GM12801 (cell line): ENCODE data around the gene CPLX3.

Experiments
- CTCF ChIP-seq: IDR thresholded peaks from one replicate; pipeline ENCODE4 v1.5.1; 2011; ENCODE audit warnings: control low read depth; ENCODE audit not compliant: insufficient read length; ENCODE audit errors: extremely low read depth

Gene CPLX3

GRCh38 chr15:74794970-74795349, 31.5 kb upstream of the CPLX3 start:
- no peak for TF ChIP-seq CTCF

- TF ChIP-seq CTCF = no peak
Observed at GRCh38 chr15:74795966-74796625, 30.3 kb upstream of the CPLX3 start.

- no peak for TF ChIP-seq CTCF
Observed at GRCh38 chr15:74798388-74799254, 27.8 kb upstream of the CPLX3 start.

- TF ChIP-seq CTCF = no peak
Observed at GRCh38 chr15:74799255-74799855, 27.1 kb upstream of the CPLX3 start.

GRCh38 chr15:74799856-74800558, 26.4 kb upstream of the CPLX3 start:
- TF ChIP-seq CTCF = peak; percentile 22

GRCh38 chr15:74800559-74801094, 25.8 kb upstream of the CPLX3 start:
- no peak for TF ChIP-seq CTCF
